GM18511 (cell line): ENCODE measurements around the gene MAPT.

Experiments
- ATAC-seq: cut with Tn5 transposase; IDR thresholded peaks from one replicate; pipeline ENCODE4 v1.9.1; 2021; ENCODE audit warnings: mild to moderate bottlenecking, moderate library complexity; ENCODE audit not compliant: unreplicated experiment

The MAPT gene

DNA sequence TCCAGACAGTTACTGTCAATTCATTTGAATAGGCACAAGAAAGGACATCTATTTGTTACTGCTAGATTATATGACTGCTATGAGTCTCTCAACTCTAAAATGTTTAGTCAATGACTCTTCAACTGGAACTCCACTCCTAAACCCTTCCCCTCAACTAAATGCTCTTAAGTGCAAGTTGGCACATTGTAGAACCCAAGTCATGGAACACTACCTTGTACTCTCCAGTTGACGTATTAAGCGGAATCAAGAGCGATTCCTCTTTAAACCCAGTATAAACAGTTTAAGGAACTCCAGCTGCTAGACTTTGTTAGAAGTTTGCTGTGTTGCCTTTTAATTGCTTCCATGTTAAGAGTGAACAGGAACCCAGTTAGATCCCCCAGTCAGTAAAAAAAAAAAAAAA, 149.3 kb downstream of the MAPT start:
- no peak for ATAC-seq

DNA sequence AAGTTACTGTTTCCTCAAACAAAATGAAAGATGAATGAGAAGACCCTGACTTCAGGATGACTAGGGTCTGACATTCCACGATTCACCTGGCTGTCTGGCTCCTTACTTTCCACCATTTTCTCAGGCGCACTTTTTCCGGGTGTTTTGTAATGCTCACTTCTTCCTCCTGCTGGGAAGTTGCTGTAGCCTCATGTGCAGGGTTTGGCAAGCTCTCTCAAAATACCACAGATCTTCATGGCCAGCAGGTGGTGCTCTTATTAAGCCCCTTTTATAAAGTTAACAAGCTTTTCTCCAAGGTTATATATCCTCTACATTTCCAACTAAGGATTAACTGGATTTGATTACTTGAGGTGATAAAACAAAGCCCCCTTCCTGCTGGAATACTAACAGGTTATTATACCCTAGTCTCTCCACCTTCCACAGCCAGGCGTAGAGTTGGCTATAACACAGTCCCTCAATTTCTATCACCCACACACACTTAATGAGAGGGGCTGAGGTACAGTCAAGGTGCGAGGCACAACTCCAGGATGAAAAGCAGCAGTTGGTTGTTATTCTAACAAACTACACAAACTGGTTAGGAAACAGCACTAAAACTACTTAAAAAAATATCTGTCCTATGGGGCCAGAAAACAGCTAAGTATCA, 150.1 kb downstream of the MAPT start:
- ATAC-seq = no peak

DNA sequence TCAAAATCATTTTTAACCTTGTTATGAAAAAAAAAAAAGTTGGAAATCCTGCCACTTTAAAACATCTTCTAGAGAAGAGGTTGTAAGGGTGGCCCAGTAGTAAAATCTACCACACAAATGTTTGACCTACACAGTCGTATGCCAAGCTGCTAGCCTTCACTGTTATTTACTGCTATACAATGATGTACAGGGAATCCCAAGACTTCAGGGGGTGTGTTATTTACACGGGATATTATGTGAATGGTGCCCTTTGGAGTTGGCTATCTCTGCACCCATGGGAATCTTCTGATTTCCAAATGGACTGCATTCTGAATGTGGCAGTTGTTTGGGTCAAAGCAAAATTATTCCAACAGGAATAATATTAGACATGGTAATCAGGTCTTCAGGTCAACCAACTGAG, 150.6 kb downstream of the MAPT start:
- no peak for ATAC-seq

DNA sequence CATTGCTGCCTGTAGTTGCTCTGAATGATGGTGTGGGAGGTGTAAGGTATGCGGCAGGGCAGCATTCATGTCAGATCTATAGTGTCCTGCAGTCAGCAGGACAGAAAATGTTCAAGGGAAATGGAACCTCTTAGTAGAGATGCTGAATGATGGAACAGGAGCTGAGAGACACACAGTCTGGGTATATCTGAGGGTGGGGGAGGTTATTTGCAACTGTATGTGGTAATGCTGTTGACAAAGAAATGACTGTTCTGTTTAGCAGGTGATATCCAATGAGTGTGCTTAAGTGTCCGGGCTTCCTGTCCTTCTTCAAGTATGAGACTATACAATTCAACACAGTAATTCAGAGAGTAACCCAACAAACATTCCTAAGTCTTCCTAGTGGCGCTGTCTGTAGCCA, 151.3 kb downstream of the MAPT start:
- no peak for ATAC-seq

DNA sequence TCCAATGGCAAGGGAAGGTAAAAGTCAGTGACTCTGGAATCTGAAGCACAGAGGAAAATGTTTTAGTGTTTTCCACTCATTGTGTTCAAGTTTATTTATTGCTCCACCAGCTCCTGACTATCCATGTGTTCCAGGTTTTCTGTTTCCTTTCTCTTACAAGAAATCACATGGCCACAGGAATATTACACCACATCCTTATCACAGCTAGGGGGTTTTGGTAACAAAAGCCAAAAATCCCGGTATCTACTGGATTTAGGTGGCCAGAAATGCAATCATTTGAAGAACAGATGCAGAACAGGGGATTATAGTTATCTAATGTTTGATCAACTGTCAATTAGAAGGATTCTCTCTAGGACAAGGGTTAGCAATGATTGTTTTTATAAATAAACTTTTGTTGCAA, 152.6 kb downstream of the MAPT start:
- ATAC-seq = no peak

DNA sequence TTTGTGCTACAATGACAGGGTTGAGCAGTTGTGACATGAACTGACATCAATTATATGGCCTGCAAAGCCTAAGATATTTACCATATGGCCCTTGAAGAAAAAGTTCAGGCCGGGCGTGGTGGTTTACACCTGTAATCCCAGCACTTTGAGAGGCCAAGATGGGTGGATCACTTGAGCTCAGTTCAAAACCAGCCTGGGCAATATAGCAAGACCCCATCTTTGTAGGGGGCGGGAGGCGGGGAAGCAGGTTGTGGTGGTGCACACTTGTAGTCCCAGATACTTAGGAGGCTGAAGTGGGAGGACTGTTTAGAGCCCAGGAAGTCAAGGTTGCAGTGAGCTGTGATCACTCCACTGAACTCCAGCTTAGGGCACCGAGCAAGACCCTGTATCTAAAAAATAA, 153.0 kb downstream of the MAPT start:
- no peak for ATAC-seq

DNA sequence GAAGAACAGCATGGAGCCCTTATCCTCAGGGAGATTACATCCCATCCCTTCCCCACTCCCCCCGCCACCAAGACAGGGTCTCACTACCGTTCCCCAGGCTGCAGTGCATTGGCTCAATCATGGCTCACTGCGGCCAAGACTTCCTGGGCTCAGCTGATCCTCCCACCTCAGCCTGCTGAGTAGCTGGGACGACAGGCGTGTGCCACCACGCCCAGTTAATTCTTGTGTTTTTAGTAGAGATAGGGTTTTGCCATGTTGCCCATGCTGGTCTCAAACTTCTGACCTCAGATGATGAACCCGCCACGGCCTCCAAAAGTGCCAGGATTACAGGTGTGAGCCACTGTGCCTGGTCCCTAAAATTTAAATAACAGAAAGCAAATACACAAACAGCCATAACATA, 153.5 kb downstream of the MAPT start:
- ATAC-seq = no peak

DNA sequence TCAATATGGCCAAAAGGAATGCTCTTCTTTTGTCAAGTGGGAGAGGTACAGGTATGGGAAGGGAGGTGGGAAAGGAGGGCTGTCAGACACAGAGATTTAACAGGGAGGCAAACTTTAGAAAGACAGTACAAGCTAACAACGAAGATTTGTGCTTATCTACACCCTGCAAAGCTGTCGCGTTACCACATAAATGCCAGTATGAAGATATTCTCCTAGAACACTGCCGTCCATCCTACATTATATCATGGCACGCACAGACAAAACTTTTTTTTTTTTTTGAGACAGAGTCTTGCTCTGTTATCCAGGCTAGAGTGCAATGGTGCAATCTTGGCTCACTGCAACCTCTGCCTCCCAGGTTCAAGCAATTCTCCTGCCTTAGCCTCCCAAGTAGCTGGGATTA, 155.3 kb downstream of the MAPT start:
- no peak for ATAC-seq

DNA sequence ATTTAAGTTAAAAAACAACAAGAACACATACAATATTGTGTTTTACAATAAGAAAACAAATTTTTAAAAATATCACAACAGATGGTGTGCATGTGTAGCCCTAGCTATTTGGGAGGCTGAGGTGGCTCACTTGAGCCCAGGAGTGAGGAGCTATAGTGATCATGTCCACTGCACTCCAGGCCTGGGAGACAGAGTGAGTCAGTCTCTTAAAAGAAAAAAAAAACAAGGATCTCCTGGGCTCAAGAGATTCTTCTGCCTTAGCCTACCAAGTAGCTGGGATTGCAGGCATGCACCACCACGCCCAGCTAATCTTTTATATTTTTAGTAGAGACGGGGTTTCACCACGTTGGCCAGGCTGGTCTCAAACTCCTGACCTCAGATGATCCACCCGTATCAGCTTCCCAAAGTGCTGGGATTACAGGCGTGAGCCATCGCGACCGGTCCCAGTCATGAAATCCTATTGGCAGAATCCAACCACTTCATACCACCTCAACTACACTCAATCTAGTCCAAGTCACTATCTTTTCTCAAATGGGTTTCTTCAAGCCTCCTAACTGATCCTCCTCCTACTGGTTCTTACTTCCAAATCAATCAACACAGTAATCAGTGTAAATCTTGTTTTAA, 159.7 kb downstream of the MAPT start:
- ATAC-seq = no peak

DNA sequence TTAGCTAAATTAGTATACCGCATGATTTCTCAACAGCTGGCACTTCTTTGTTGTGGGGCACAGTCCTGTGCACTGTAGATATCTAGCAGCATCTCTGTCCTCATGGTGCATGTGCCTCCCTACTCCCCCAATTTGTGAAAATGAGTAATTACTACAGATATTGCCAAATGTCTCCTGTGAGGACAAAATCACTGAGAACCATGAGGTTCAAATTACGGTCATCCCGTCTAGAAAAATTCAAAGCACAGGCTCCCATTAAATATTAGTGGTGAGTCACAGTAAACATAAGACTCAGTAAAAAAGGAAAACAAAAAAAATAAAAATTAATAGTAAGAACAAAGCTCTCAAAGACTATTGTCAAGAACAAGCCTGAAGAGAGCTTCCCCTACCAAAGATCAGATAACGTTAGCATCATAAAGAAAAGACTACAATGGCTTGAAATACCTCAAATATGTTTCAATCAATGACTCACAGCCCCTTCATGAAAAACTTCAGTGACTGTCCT, 162.5 kb downstream of the MAPT start:
- no peak for ATAC-seq

DNA sequence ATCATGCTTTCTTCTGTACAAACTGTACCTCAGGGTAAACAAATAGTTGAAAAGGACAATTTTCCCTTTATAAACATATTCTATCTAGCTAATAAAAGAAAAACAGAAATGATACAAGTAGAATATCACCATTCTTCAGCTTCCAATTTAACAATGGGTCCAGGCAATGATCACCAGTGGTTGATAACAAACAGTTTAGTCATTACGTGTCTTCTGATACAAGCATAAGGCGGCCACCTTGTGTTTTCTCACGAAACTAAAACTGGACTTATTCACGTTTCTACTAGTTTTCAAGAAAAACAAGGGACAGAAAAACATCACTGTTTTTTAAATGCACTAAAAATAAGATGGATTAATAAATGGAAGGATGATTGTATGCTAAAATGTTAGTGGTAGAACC, 163.0 kb downstream of the MAPT start:
- ATAC-seq = no peak

DNA sequence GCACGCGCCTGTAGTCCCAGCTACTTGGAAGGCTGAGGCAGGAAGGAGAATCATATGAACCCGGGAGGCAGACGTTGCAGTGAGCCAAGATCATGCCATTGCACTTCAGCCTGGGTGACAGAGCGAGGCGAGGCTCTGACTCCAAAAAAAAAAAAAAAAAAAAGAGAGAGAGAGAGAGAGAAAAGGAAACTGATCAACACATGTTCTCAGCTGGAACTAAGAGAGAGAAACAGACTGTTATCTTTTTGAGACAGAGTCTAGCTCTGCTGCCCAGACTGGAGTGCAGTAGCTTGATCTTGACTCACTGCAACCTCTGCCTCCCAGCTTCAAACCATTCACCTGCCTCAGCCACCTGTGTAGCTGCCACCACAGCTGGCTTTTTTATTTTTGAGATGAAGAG, 165.1 kb downstream of the MAPT start:
- no peak for ATAC-seq

DNA sequence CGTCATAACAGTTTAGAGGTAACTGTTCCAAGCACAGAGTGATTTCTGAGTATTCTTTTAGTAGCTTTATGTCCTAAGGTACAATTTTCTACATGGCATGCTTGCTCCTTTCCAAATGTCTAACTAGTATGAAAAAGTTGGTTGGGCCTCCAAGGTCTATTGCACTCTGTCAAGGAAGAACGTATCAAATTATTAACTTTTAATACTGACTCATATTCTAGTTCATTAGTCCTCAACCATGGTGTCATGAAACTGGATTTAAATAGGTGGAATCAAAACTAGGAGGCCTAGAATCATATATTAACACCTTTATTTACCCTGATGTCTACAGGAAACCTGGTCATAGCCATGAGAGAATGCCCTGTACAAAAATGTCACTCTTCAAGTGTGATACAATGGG, 166.1 kb downstream of the MAPT start:
- no peak for ATAC-seq

DNA sequence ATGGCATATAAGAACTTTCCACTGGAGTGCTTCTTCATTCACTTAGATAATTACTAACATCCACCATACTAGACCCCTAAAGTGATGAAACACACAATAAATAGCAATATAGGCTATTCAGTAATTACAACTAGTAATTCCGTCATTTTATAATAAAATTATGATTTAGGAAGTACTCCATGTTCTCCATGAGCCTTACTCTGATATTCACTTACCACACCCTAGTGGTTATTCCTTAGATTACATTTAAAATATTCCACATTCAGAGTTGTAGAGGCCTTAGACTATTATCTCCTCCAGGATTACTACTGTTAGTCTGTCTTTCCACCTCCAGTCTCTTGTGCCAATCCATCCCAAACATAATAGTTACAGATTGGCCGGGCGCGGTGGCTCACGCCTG, 167.1 kb downstream of the MAPT start:
- ATAC-seq = no peak

DNA sequence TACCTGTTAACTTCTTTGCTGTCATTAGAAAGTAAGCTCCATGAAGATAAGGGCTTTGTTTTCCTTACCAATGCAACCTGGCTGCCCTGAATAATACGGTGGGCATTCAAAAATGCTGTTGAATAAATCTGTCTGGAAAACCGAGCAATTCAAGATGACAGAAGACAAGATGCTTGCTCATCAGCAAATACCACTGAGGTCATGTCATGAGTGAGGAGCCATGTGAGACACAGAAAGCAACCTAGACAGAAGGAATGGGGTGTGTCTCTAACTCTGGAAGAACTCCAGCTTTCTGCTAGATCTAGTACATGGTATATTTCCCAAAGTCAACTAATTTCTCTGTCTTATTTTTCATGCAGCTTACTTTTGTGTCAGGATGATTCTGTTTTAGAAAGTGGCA, 168.9 kb downstream of the MAPT start:
- no peak for ATAC-seq

DNA sequence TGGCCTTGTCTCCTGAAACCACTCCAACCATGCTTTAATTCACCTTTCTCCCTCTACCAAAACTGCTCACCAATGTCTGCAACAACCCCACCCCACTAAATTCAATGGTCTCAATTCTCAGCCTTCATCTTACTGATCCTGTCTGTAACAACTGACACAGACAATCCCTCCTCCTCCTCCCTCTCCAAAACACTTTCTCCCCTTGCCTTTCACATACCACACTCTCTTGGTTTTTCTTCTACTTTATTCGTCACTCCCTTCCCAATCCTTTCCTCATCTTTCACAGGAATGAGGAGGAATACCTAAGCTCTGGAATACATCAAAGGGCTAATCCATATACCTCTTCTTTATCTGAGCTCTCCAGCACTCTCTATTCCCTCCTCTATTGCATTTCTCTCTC, 170.1 kb downstream of the MAPT start:
- no peak for ATAC-seq

DNA sequence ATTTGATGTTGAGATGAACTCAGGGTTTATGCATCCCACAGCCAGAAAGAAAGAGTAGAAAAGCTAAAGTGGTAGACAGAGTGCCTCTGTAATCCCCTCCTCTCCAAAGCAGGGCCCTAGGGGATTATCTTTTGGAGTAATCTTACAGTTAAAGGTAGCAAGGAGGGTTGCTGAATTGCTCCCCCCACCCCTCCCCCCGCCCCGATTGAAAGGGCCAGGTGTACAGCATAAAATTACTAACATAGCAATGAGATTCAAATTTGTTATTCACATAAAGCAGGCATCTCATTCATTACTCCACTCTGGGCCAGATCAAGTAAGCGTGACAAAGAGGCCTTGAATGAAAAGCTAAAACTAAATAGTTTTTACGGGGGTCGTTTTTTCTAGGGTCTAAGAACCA, 177.4 kb downstream of the MAPT start:
- no peak for ATAC-seq

DNA sequence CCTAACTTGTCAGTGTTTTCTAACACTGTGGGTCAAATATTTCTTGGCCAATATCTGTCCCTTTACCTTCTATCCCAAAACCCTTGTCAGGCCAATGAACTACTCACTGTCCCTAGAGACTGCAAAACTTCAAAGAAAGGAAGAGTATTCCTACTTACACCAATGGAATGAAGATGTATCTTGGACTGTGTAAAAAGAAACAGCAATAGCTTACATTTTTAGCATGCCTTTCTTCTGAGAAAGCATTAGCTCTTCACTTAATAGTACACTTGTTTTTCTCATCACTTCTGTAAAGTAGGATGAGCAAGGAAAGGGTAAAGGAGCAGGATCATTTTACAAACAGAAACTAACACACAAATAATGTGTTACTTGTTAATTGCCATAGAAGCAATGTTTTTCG, 178.6 kb downstream of the MAPT start:
- ATAC-seq = no peak

DNA sequence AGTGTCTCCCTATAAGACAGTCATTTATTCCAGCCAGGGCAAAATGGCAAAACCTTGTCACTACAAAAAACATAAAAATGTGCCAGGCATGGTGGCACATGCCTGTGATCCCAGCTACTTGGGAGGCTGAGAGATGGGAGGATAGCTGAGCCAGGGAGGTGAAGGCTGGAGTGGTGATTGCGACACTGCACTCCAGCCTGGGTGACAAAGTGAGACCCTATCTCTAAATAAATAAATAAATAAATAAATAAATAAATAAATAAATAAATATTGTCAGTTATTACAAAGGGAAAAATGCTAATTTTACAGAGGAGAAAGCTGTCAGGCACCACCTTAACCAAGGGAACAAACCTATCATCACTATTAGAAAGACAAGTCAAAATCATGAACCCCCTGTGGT, 180.2 kb downstream of the MAPT start:
- ATAC-seq = no peak
